ENCODE measurements around the gene GRM8.

DNA sequence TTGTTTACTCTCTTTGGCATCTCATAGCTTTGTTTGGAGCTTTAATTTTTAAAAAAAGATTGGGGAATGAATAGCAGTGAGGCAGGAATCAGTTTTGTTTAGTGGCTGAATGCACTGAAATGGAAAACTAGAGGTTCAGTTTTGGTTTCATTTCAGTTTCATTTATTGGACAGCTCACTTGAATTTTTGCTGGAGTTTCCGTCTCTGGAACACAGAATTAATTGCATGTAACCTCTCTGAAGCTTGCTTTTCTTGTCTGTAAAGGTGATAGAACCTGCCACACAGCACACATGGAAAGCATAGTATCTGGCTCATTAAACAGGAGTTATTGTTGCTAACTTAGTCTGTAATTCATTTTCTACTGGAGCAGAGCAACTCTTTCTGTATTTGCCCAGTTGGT, 7.1 kb downstream of the GRM8 start:
- TF ChIP-seq, protein P1, sequence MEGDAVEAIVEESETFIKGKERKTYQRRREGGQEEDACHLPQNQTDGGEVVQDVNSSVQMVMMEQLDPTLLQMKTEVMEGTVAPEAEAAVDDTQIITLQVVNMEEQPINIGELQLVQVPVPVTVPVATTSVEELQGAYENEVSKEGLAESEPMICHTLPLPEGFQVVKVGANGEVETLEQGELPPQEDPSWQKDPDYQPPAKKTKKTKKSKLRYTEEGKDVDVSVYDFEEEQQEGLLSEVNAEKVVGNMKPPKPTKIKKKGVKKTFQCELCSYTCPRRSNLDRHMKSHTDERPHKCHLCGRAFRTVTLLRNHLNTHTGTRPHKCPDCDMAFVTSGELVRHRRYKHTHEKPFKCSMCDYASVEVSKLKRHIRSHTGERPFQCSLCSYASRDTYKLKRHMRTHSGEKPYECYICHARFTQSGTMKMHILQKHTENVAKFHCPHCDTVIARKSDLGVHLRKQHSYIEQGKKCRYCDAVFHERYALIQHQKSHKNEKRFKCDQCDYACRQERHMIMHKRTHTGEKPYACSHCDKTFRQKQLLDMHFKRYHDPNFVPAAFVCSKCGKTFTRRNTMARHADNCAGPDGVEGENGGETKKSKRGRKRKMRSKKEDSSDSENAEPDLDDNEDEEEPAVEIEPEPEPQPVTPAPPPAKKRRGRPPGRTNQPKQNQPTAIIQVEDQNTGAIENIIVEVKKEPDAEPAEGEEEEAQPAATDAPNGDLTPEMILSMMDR (IDR thresholded peaks at IDR 0.05; ENCODE audit: low read length): no peak
- TF ChIP-seq EZH2 (optimal IDR thresholded peaks at IDR 0.05; ENCODE audit: low read depth, low read length): no peak
- no peak for TF ChIP-seq EZH2phosphoT487 (IDR thresholded peaks at IDR 0.05; ENCODE audit: low read length)
